Measurements from ENCODE around the gene ADAM33. TPM values are rescaled to one million over a fixed set of nuclear protein-coding genes. Genes with fewer than 3 reads are reported as not detected.

The ADAM33 gene
- total and polyA plus RNA-seq, 2 of the 8 experiments (the other 6 are each of a cell fraction or from before 2014, with no cell fraction given) = 4.2 to 6.0 TPM

DNA sequence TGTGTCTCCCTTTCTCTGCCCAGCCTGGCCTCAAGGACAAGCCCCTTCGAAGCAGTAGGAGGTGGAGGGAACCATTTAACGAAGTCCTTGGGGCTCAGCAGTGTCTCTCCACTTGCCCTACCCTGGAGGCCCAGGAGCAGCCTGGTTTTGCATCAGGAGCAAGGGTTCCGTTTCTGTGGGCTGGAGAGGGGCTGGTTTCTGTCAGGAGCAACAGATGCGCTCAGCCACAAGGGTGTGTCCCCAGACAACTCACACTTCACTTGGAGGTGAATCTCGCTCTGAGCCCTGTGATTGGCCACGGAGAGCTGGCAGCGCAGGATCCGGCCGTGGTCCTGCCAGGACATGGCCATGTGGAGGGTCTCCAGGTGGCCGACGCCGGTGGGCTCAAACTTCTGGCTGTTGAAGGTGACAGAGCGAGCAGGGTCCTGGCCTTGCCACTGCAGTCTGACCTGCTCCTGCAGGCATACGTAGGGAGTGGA, 23.7 kb upstream of the ADAM33 start:
- Histone ChIP-seq H3K36me3 (ENCODE audit: control insufficient read depth in 2 of 4, insufficient read depth in 4 of 4, low read length in 3 of 4) (no peaks in the 10 kb centered on the region), H3K79me1 (ENCODE audit: low read depth, low read length) (no peaks in the 10 kb centered on the region), H2BK120ac (replicated peaks; ENCODE audit: low read depth, low read length) (no peak overlapping the region), H3K9me3 (ENCODE audit: insufficient read depth in 2 of 2, low read depth in 1 of 2, low read length in 1 of 2) (no peaks in the 10 kb centered on the region), H2BK5ac (ENCODE audit: low read depth, low read length) (no peak overlapping the region), H3K4me3 (ENCODE audit: extremely low read depth in 1 of 4, insufficient read depth in 2 of 4, low read depth in 3 of 4, low read length in 4 of 4) (no peak overlapping the region), H3K14ac (ENCODE audit: insufficient read length) (no peak overlapping the region), H3K56ac (replicated peaks; ENCODE audit: insufficient read length, low read depth, low read length) (no peak overlapping the region), H3K4ac (replicated peaks; ENCODE audit: insufficient read length, low read depth, low read length) (no peak overlapping the region), H4K5ac (ENCODE audit: insufficient read length, low read depth, low read length) (no peak overlapping the region), H3K9ac (replicated peaks in 1 of 4; ENCODE audit: extremely low read depth in 1 of 4, low read depth in 3 of 4, low read length in 3 of 4) (no peak overlapping the region), H3K27me3 (replicated peaks in 1 of 4; ENCODE audit: control insufficient read depth in 3 of 4, extremely low read depth in 1 of 4, insufficient read depth in 3 of 4, low read length in 3 of 4) (no peaks in the 10 kb centered on the region; a peak in 1 of 7 replicates), H2BK20ac (ENCODE audit: low read length) (no peak overlapping the region), H3K4me2 (ENCODE audit: insufficient read depth in 1 of 2, low read depth in 2 of 2, low read length in 2 of 2) (no peak overlapping the region), H3K23ac (ENCODE audit: insufficient read length) (no peak overlapping the region), H2AFZ (ENCODE audit: low read length) (peak overlapping the region; percentile 62; the same call in 1 of the 2 replicates), H4K8ac (ENCODE audit: extremely low read depth, insufficient read depth, low read length) (no peak overlapping the region), H3K27ac (ENCODE audit: low read depth, low read length) (no peak overlapping the region), H2AK5ac (ENCODE audit: low read depth, low read length) (no peak overlapping the region), H2BK15ac (ENCODE audit: low read length) (no peak overlapping the region), H4K20me1 (replicated peaks in 1 of 2; ENCODE audit: control insufficient read depth in 1 of 2, insufficient read depth in 2 of 2, low read length in 2 of 2) (no peaks in the 10 kb centered on the region), H3K18ac (ENCODE audit: extremely low read depth, low read length) (no peak overlapping the region), H3K4me1 (replicated peaks in 1 of 4; ENCODE audit: control insufficient read depth in 3 of 4, insufficient read depth in 4 of 4, low read length in 3 of 4) (no peaks in the 10 kb centered on the region), H3K23me2 (ENCODE audit: low read depth, low read length) (no peaks in the 10 kb centered on the region), H4K91ac (replicated peaks; ENCODE audit: insufficient read length, low read length) (no peak overlapping the region), H2BK12ac (ENCODE audit: low read depth, low read length) (no peak overlapping the region), H3K79me2 (ENCODE audit: control insufficient read depth in 1 of 2, insufficient read depth in 2 of 2, low read length in 2 of 2) (no peaks in the 10 kb centered on the region)
- 90% methylated on average over 13 of the region's 14 CpGs; no CpG with 5 or more reads in 1 of the 2 experiments for WGBS, 2 experiments (ENCODE audit: extremely low coverage in 1 of 2, insufficient coverage in 1 of 2, insufficient read length in 1 of 2, insufficient replicate concordance in 2 of 2, low coverage in 1 of 2, low lambda C conversion rate in 2 of 2, missing lambda C conversion rate in 1 of 2)
- FAIRE-seq (no peak), DNase-seq (ENCODE audit: low read depth in 1 of 2, low spot score in 2 of 2) (no peak)
- POLR2A ChIA-PET (ENCODE audit: partially characterized antibody) = interaction anchor here (0.9 kb wide), 1 partner anchor 11 kb away, joined by 3 read pairs; no protein-coding TSS in a partner anchor
- CTCF ChIA-PET (ENCODE audit: partially characterized antibody) = interaction anchor here (0.6 to 45.1 kb wide), 8 partner anchors 5 to 109 kb away, joined by 3 to 1432 read pairs (median 4); partner anchors contain the start of genes ADAM33 and SIGLEC1
- TF ChIP-seq NRF1 (IDR thresholded peaks at IDR 0.05; ENCODE audit: low read depth, low read length) = no peak
- TF ChIP-seq RAD21 (IDR thresholded peaks at IDR 0.05 in 1 of 2, conservative IDR thresholded peaks at IDR 0.05 in 1 of 2; ENCODE audit: low read depth in 2 of 2, low read length in 2 of 2) = no peak
- TF ChIP-seq SIRT6 (IDR thresholded peaks at IDR 0.05; ENCODE audit: low read length) = no peak
- TF ChIP-seq KDM5A (IDR thresholded peaks at IDR 0.05; ENCODE audit: low read length) = no peak
- TF ChIP-seq BCL11A (IDR thresholded peaks at IDR 0.05; ENCODE audit: low read depth in 2 of 2, low read length in 2 of 2) = no peak
- no peak for TF ChIP-seq POU5F1 (IDR thresholded peaks at IDR 0.05; ENCODE audit: low read depth, low read length)
- TF ChIP-seq KDM1A (IDR thresholded peaks at IDR 0.05; ENCODE audit: borderline replicate concordance, low read length) = no peak
- TF ChIP-seq CEBPB (IDR thresholded peaks at IDR 0.05; ENCODE audit: low read depth, low read length) = no peak
- no peak for TF ChIP-seq JUN (IDR thresholded peaks at IDR 0.05; ENCODE audit: low read depth, low read length)
- no peak for TF ChIP-seq TCF12 (IDR thresholded peaks at IDR 0.05; ENCODE audit: low read depth, low read length)
- no peak for TF ChIP-seq HDAC2 (IDR thresholded peaks at IDR 0.05; ENCODE audit: borderline replicate concordance in 1 of 2, low read depth in 2 of 2, low read length in 2 of 2)
- no peak for TF ChIP-seq YY1 (IDR thresholded peaks at IDR 0.05; ENCODE audit: low read depth, low read length)
- TF ChIP-seq ASH2L (IDR thresholded peaks at IDR 0.05; ENCODE audit: low read length) = no peak
- no peak for TF ChIP-seq SP4 (IDR thresholded peaks at IDR 0.05; ENCODE audit: low read length)

All from H1 (cell line).